Activated naive CD4-positive, alpha-beta T cell treated with anti-CD3 and anti-CD28 coated beads, Interleukin-2, amount 10 ng/mL, durations not matched to agents 7 days and 5 days (primary cell): ENCODE data around the gene RAPGEF4.
"Not testable (repeated sequence)": the region's sequence is repeated elsewhere in the genome, so short reads cannot be mapped to it uniquely, and the experiment has no call there.

Experiments
- CTCF ChIA-PET: fragments of 350-600 bp; sonication (Branson Sonifier 250); formaldehyde crosslinking; loops from one replicate; lab custom pipeline; 2021; ENCODE audit warnings: antibody characterized with exemption; lab: Charles Lee
- DNase-seq: peaks from one replicate; pipeline ENCODE4 v3.0.0-alpha.2; 2020
- H3K27ac Mint-ChIP-seq: one replicate; pipeline ENCODE4 v1.8.0; 2021; ENCODE audit warnings: mild to moderate bottlenecking, moderate library complexity, mixed read lengths
- H3K27me3 Mint-ChIP-seq: one replicate; pipeline ENCODE4 v1.8.0; 2021; ENCODE audit warnings: mild to moderate bottlenecking, mixed read lengths
- H3K36me3 Mint-ChIP-seq: one replicate; pipeline ENCODE4 v1.8.0; 2021; ENCODE audit warnings: mixed read lengths
- H3K4me1 Mint-ChIP-seq: one replicate; pipeline ENCODE4 v1.8.0; 2021; ENCODE audit warnings: mixed read lengths
- H3K4me3 Mint-ChIP-seq: one replicate; pipeline ENCODE4 v1.8.0; 2021; ENCODE audit warnings: mild to moderate bottlenecking, moderate library complexity, mixed read lengths
- H3K9me3 Mint-ChIP-seq: one replicate; pipeline ENCODE4 v1.8.0; 2021; ENCODE audit warnings: mixed read lengths

The RAPGEF4 gene

DNA sequence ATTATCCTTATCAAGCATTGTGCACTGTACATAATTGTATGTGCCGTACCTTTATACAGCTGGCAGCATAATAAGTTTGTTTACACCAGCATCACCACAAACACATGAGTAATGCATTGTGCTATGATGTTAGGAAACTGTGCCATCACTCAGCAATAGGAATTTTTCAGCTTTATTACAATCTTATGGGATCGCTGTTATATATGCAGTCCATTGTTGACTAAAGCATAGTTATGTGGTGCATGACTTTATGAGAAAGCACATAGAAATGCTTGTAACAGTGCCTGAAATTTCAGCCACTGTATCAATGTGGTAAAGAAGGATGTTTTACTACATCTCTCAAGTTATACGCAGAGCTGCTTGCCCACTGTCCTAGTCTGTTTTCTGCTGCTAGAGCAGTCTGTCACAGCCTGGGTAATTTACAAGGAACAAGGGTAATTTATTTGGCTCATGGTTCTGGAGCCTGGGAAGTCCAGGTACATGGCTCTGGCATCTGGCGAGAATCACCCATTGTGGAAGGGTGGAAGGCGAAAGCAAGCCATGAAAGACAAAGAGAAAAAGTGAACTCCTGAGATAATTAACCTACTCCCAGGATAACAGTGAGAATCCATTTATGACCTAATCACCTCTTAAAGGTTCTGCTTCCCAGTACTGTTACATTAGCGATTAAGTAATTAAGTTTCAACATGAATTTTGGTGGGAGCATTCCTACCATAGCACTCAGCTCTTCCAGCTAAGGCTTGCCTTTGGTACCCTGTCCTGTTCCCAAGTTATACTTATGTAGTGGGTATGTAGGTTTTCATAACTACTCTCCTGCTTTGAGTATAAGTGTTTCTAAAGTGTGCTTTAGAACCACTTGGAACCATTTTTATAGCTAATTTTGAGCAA lies 344.6 kb downstream of the RAPGEF4 start:
- CTCF ChIA-PET = interaction anchor here (0.8 to 1.0 kb wide), 2 partner anchors 8 to 11 kb away, joined by 3 to 4 read pairs; no protein-coding TSS in a partner anchor
- Mint-ChIP-seq H3K27me3 (peaks cover 20% of the 10 kb centered on the region), H3K27ac (no peak overlapping the region)

GRCh38 chr2:173086518-173087213 lies 351.0 kb downstream of the RAPGEF4 start:
- no peaks in the 10 kb centered on the region for H3K36me3 Mint-ChIP-seq
- no peak overlapping the region for H3K4me3 Mint-ChIP-seq
- no peak overlapping the region for H3K27ac Mint-ChIP-seq
- no peaks in the 10 kb centered on the region for H3K4me1 Mint-ChIP-seq
- peaks cover 17% of the 10 kb centered on the region for H3K27me3 Mint-ChIP-seq
- H3K9me3 Mint-ChIP-seq = no peaks in the 10 kb centered on the region
- CTCF ChIA-PET = interaction anchor here (0.6 kb wide), 1 partner anchor 46 kb away, joined by 3 read pairs; no protein-coding TSS in a partner anchor
- no peak for DNase-seq

More for the DNA sequence above, 344.6 kb downstream of the RAPGEF4 start:
- no peak overlapping the region for H3K4me3 Mint-ChIP-seq
- H3K9me3 Mint-ChIP-seq = no peaks in the 10 kb centered on the region
- H3K4me1 Mint-ChIP-seq = peaks cover 18% of the 10 kb centered on the region
- no peak for DNase-seq
- no peaks in the 10 kb centered on the region for H3K36me3 Mint-ChIP-seq

- Mint-ChIP-seq H3K4me3 (no peak overlapping the region), H3K27ac (no peak overlapping the region), H3K27me3 (peaks cover 17% of the 10 kb centered on the region), H3K4me1 (no peaks in the 10 kb centered on the region), H3K9me3 (no peaks in the 10 kb centered on the region), H3K36me3 (peaks cover 1% of the 10 kb centered on the region)
- no peak for DNase-seq
- CTCF ChIA-PET = no interaction called here
These were observed 351.6 kb downstream of the RAPGEF4 start for GRCh38 chr2:173087214-173087581.

DNA sequence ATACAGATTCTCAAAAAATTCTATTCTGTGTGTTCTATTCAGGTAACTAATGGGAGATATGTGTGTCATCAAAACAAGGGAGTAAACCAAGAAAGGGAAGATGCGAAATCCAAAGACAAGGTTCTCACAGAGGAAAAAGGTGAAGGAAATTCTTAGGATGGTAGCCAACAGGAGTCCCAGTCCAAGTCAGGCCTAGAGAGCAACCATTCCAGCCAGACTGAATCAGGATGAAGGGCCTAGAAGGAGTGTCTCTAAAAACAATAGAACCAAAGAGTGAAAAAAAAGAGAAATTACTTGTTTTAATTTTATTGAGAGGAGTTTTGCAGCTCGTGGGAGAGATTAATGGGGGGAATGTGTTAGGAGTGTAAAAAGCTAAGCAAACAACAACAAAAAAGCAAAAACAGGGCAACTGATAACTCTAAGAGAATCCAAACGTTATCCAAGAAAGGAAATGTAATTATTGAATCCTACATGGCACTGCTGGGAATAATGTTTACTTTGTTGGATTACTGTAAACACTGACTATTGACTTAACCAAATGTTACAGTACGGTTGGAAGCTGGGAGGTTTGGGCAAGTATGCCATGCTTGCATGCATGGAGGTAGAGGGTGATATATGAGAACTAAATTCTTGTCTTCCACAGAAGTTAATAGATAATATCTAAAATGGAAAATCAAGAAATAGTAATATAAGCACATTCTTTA lies 352.3 kb downstream of the RAPGEF4 start:
- Mint-ChIP-seq H3K27ac (no peak overlapping the region), H3K36me3 (peaks cover 1% of the 10 kb centered on the region), H3K4me1 (no peaks in the 10 kb centered on the region), H3K9me3 (no peaks in the 10 kb centered on the region), H3K27me3 (peaks cover 12% of the 10 kb centered on the region), H3K4me3 (no peak overlapping the region)
- DNase-seq = no peak
- CTCF ChIA-PET = interaction anchor here (0.6 to 1.7 kb wide), 2 partner anchors 8 to 282 kb away, joined by 4 read pairs; no protein-coding TSS in a partner anchor

- CTCF ChIA-PET = interaction anchor here (1.1 to 3.0 kb wide), 3 partner anchors 17 to 121 kb away, joined by 3 to 17 read pairs (median 4); no protein-coding TSS in a partner anchor
- no peaks in the 10 kb centered on the region for H3K9me3 Mint-ChIP-seq
- no peak for DNase-seq
- H3K36me3 Mint-ChIP-seq = peaks cover 4% of the 10 kb centered on the region
- H3K4me1 Mint-ChIP-seq = no peaks in the 10 kb centered on the region
- no peak overlapping the region for H3K4me3 Mint-ChIP-seq
- peaks cover 8% of the 10 kb centered on the region for H3K27me3 Mint-ChIP-seq
- H3K27ac Mint-ChIP-seq = no peak overlapping the region
These were observed 354.7 kb downstream of the RAPGEF4 start for GRCh38 chr2:173090276-173090877.

DNA sequence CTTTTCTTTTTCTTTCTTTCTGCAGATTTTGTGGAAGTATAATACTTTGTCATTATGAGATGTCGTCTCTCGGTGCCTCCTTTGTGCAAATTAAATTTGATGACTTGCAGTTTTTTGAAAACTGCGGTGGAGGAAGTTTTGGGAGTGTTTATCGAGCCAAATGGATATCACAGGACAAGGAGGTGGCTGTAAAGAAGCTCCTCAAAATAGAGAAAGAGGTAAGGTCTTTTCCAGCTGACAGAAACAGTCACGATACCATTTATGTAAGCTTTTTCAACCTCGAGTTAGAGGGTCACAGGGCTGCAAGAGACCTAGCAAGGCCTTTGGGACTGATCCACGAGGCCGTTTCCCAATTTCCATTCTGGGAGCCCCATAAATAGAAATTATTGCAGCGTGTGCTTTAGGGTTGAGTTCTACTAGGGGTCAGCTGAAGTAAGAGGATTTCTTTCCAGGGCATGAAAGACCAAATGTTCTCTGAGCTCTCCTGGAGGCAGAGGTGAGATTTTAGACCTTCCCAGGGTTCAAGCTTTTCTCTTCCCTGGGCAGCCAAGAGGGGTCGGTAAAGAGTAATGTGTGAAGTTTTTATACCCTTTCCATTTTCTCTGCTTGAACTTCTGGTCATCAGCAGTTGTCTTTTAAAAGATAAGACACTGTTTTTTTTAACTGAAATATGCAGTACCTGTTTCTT lies 355.5 kb downstream of the RAPGEF4 start:
- CTCF ChIA-PET = interaction anchor here (0.8 to 3.0 kb wide), 4 partner anchors 11 to 120 kb away, joined by 3 to 17 read pairs (median 4); no protein-coding TSS in a partner anchor

GRCh38 chr2:173091910-173092309 lies 356.3 kb downstream of the RAPGEF4 start:
- no peak overlapping the region for H3K27ac Mint-ChIP-seq
- H3K27me3 Mint-ChIP-seq = peaks cover 3% of the 10 kb centered on the region
- CTCF ChIA-PET = interaction anchor here (0.7 to 3.0 kb wide), 3 partner anchors 18 to 119 kb away, joined by 3 to 17 read pairs (median 4); no protein-coding TSS in a partner anchor
- no peak overlapping the region for H3K4me3 Mint-ChIP-seq
- peaks cover 7% of the 10 kb centered on the region for H3K36me3 Mint-ChIP-seq
- H3K9me3 Mint-ChIP-seq = no peaks in the 10 kb centered on the region
- no peaks in the 10 kb centered on the region for H3K4me1 Mint-ChIP-seq
- DNase-seq = no peak

More for the DNA sequence above, 355.5 kb downstream of the RAPGEF4 start:
- Mint-ChIP-seq H3K36me3 (peaks cover 7% of the 10 kb centered on the region), H3K4me3 (no peak overlapping the region), H3K9me3 (no peaks in the 10 kb centered on the region), H3K27ac (no peak overlapping the region), H3K27me3 (peaks cover 8% of the 10 kb centered on the region), H3K4me1 (no peaks in the 10 kb centered on the region)
- no peak for DNase-seq

DNA sequence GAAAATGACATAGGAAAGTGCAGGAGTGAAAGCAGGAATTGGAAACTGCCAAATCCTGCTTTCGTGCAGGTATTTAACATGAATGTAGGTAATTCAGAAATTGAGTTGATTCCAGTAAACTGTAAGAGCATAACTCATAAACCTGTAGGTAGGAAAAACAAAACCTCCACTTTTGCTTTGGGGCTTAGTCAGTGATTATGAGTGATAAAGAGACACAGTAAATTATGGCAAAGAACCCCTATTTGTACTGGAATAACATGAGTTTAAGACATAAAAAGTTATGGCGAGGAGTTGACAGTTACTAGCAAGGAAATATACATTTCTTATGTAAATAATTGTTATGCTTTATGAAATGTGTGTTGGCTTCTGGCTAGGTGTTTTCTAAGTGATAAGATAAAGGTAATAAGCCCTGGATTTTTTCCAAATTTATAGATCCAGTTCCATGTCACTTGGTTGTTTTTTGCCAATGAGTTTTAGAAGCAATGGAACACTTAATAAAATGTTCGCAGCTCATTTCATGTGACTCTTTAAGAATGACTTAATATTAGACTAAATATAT lies 357.3 kb downstream of the RAPGEF4 start:
- H3K36me3 Mint-ChIP-seq = peaks cover 7% of the 10 kb centered on the region
- no peak for DNase-seq
- CTCF ChIA-PET = interaction anchor here (0.7 to 3.0 kb wide), 2 partner anchors 115 to 118 kb away, joined by 3 to 17 read pairs; no protein-coding TSS in a partner anchor
- H3K27ac Mint-ChIP-seq = no peak overlapping the region
- H3K4me1 Mint-ChIP-seq = no peaks in the 10 kb centered on the region
- no peaks in the 10 kb centered on the region for H3K9me3 Mint-ChIP-seq
- H3K4me3 Mint-ChIP-seq = no peak overlapping the region
- H3K27me3 Mint-ChIP-seq = no peaks in the 10 kb centered on the region

DNA sequence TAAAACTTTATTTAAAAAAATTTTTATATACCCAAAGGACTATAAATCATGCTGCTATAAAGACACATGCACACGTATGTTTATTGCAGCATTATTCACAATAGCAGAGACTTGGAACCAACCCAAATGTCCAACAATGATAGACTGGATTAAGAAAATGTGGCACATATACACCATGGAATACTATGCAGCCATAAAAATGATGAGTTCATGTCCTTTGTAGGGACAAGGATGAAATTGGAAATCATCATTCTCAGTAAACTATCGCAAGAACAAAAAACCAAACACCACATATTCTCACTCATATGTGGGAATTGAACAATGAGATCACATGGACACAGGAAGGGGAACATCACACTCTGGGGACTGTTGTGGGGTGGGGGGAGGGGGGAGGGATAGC lies 358.0 kb downstream of the RAPGEF4 start:
- H3K36me3 Mint-ChIP-seq, H3K27me3 Mint-ChIP-seq, H3K9me3 Mint-ChIP-seq, CTCF ChIA-PET, DNase-seq, H3K4me3 Mint-ChIP-seq, H3K4me1 Mint-ChIP-seq, H3K27ac Mint-ChIP-seq: not testable (repeated sequence)

DNA sequence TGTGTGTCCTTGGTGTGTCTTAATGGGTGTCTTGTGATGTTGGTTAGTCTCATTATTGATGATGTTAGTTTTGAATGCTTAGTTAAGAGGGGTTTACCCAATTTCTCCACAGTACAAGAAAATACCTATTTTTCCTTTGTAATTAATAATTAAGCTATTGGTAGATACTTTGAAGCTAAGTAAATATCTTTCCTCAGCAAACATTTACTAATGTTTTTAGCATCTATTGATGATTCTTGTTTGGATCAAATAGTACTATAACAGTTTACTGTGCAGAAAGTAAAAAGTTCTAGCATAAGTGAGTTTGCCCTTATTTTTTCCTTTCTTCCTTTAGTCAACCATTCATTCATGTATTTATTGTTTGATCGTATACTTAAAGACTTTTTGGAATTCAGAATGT lies 359.1 kb downstream of the RAPGEF4 start:
- no peak for DNase-seq
- Mint-ChIP-seq H3K4me3 (no peak overlapping the region), H3K4me1 (no peaks in the 10 kb centered on the region), H3K36me3 (peaks cover 7% of the 10 kb centered on the region), H3K9me3 (no peaks in the 10 kb centered on the region), H3K27me3 (no peaks in the 10 kb centered on the region), H3K27ac (no peak overlapping the region)
- CTCF ChIA-PET = no interaction called here

GRCh38 chr2:173095356-173095755 lies 359.7 kb downstream of the RAPGEF4 start:
- Mint-ChIP-seq H3K9me3 (no peaks in the 10 kb centered on the region), H3K27me3 (no peaks in the 10 kb centered on the region), H3K4me1 (no peaks in the 10 kb centered on the region), H3K27ac (no peak overlapping the region), H3K4me3 (no peak overlapping the region), H3K36me3 (peaks cover 7% of the 10 kb centered on the region)
- no peak for DNase-seq
- CTCF ChIA-PET = no interaction called here

- Mint-ChIP-seq H3K9me3 (no peaks in the 10 kb centered on the region), H3K36me3 (peaks cover 5% of the 10 kb centered on the region), H3K27me3 (no peaks in the 10 kb centered on the region), H3K4me3 (no peak overlapping the region), H3K4me1 (no peaks in the 10 kb centered on the region), H3K27ac (no peak overlapping the region)
- CTCF ChIA-PET = no interaction called here
- DNase-seq = no peak
These were observed 363.6 kb downstream of the RAPGEF4 start for GRCh38 chr2:173099271-173099670.

- Mint-ChIP-seq H3K27me3 (peaks cover under 1% of the 10 kb centered on the region), H3K27ac (no peak overlapping the region)
These were observed 364.2 kb downstream of the RAPGEF4 start for GRCh38 chr2:173099804-173100203.

More at GRCh38 chr2:173099804-173100203, 364.2 kb downstream of the RAPGEF4 start:
- no peak for DNase-seq
- H3K9me3 Mint-ChIP-seq = no peaks in the 10 kb centered on the region
- no peaks in the 10 kb centered on the region for H3K4me1 Mint-ChIP-seq
- H3K36me3 Mint-ChIP-seq = peaks cover 3% of the 10 kb centered on the region
- H3K4me3 Mint-ChIP-seq = no peak overlapping the region
- CTCF ChIA-PET = no interaction called here
